Sigmoid colon (tissue), 7 donors: ENCODE data around the gene LRRTM4. TPM values are rescaled to one million over a fixed set of nuclear protein-coding genes. Genes with fewer than 3 reads are reported as not detected.

Experiments used
- DNase-seq: peaks from one replicate; pipeline ENCODE4 v3.0.0-alpha.2; 2019
- H3K27ac ChIP-seq, 4 donors: fragments of 200-600 bp; sonication (generic); one replicate each; pipeline ENCODE4 v1.5.1; 2016 to 2019; ENCODE audit warnings: mild to moderate bottlenecking in 1 of 4
- H3K27me3 ChIP-seq, 3 donors: fragments of 200-600 bp; sonication (generic); one replicate each; pipeline ENCODE4 v1.5.1; 2019; ENCODE audit warnings: mild to moderate bottlenecking in 1 of 3
- H3K36me3 ChIP-seq, 4 donors: fragments of 200-600 bp; sonication (generic); one replicate each; pipeline ENCODE4 v1.5.1; 2016 to 2019
- H3K4me1 ChIP-seq, 4 donors: fragments of 200-600 bp; sonication (generic); one replicate each; pipeline ENCODE4 v1.5.1; 2017 to 2019
- H3K4me3 ChIP-seq, 4 donors: fragments of 200-600 bp; sonication (generic); one replicate each; pipeline ENCODE4 v1.5.1; 2017 to 2019; ENCODE audit warnings: mild to moderate bottlenecking in 2 of 4, moderate library complexity in 1 of 4
- H3K9me3 ChIP-seq, 4 donors: fragments of 200-600 bp in 3 of 4; sonication (generic) in 3 of 4; one replicate each; pipeline versions ENCODE4 v1.5.1 to v1.6.1; 2013 to 2019
- CTCF ChIP-seq, 4 experiments: fragments of 450-650 bp in 3 of 4; fragments of 200-600 bp in 1 of 4; IDR thresholded peaks; one replicate each; pipeline ENCODE4 v1.5.1; 2016 to 2019; ENCODE audit warnings: antibody characterized with exemption in 4 of 4, mild to moderate bottlenecking in 3 of 4, moderate library complexity in 2 of 4
- EP300 ChIP-seq, 4 donors: sonication (generic); formaldehyde crosslinking; IDR thresholded peaks; one replicate each; pipeline ENCODE4 v1.6.1; 2017; ENCODE audit warnings: antibody characterized with exemption in 4 of 4
- POLR2A ChIP-seq, 2 donors: fragments of 450-650 bp; IDR thresholded peaks; one replicate each; pipeline ENCODE4 v1.6.1; 2016; ENCODE audit warnings: antibody characterized with exemption in 2 of 2, mild to moderate bottlenecking in 2 of 2, moderate library complexity in 2 of 2
- POLR2AphosphoS5 ChIP-seq, 4 donors: sonication (generic); formaldehyde crosslinking; IDR thresholded peaks; one replicate each; pipeline ENCODE4 v1.6.1; 2017; ENCODE audit warnings: antibody characterized with exemption in 4 of 4
- WGBS, 2 donors: extraction: QIAGEN DNeasy Blood & Tissue Kit; methylation state at CpG; one replicate each; pipeline ENCODE4 v1.1.7; 2013; 5-methylcytosine and 5-hydroxymethylcytosine counted together
- intact Hi-C: fragments of 100-400 bp; cut with DNase I; formaldehyde crosslinking; loops from one replicate; pipeline ENCODE4 v1.15.1; 2023
- polyA plus RNA-seq, 3 donors: library from polyadenylated mRNA; stranded (reverse); fragments of 200-250 nt; gene quantifications; one replicate each; pipeline ENCODE4 v1.2.3, GENCODE V29; 2013
- total RNA-seq, 4 donors: library from RNA; depleted of rRNA; stranded (reverse); fragments of >200 nt; gene quantifications; one replicate each; pipeline ENCODE4 v1.1.0, GENCODE V29; 2016
- donor health status: healthy with polysubstance abuse.
- donor health status: Bipolar disorder and iron deficiency.
- donor health status: healthy.

Gene LRRTM4
- total and polyA plus RNA-seq, 7 donors = 0.17 to 1.1 (median 0.55) TPM; not detected in 2

GRCh38 chr2:77310416-77310815, 211.8 kb downstream of the LRRTM4 start:
- no peak for DNase-seq
- Histone ChIP-seq H3K9me3 (no peaks in the 10 kb centered on the region), H3K4me1 (peaks cover 0 to 4% (median 0%) of the 10 kb centered on the region in 4 donors), H3K36me3 (no peaks in the 10 kb centered on the region), H3K27me3 (no peaks in the 10 kb centered on the region), H3K27ac (no peak overlapping the region), H3K4me3 (no peak overlapping the region)
- TF ChIP-seq EP300 (IDR thresholded peaks at IDR 0.05) (no peak), POLR2A (IDR thresholded peaks at IDR 0.05) (no peak), CTCF (IDR thresholded peaks at IDR 0.05) (no peak), POLR2AphosphoS5 (IDR thresholded peaks at IDR 0.05) (no peak)
- WGBS, 2 donors = 47 to 65% methylated on average over 3 of the region's 3 CpGs
- intact Hi-C loops = no loop called here

- Histone ChIP-seq H3K4me3 (no peak overlapping the region), H3K27me3 (no peaks in the 10 kb centered on the region), H3K36me3 (no peaks in the 10 kb centered on the region), H3K27ac (no peak overlapping the region), H3K4me1 (no peaks in the 10 kb centered on the region), H3K9me3 (no peaks in the 10 kb centered on the region)
- 67 to 68% methylated on average over 2 of the region's 2 CpGs for WGBS, 2 donors
- no peak for DNase-seq
- intact Hi-C loops = no loop called here
- TF ChIP-seq POLR2AphosphoS5 (IDR thresholded peaks at IDR 0.05) (no peak), CTCF (IDR thresholded peaks at IDR 0.05) (no peak), EP300 (IDR thresholded peaks at IDR 0.05) (no peak), POLR2A (IDR thresholded peaks at IDR 0.05) (no peak)
These were observed 212.5 kb downstream of the LRRTM4 start for GRCh38 chr2:77309725-77310124.

- TF ChIP-seq POLR2AphosphoS5 (IDR thresholded peaks at IDR 0.05) (no peak), POLR2A (IDR thresholded peaks at IDR 0.05) (no peak), CTCF (IDR thresholded peaks at IDR 0.05) (no peak), EP300 (IDR thresholded peaks at IDR 0.05) (no peak)
- Histone ChIP-seq H3K4me1 (no peaks in the 10 kb centered on the region), H3K9me3 (peaks cover 0 to 2% (median 0%) of the 10 kb centered on the region in 4 donors), H3K27ac (no peak overlapping the region), H3K4me3 (no peak overlapping the region), H3K36me3 (no peaks in the 10 kb centered on the region), H3K27me3 (no peaks in the 10 kb centered on the region)
- no peak for DNase-seq
- 68 to 81% methylated on average over 1 of the region's 1 CpG for WGBS, 2 donors
- intact Hi-C loops = no loop called here
These were observed 220.7 kb downstream of the LRRTM4 start for GRCh38 chr2:77301441-77301840.

GRCh38 chr2:77296791-77297190, 225.4 kb downstream of the LRRTM4 start:
- H3K4me3 ChIP-seq = no peak overlapping the region
- H3K9me3 ChIP-seq = peaks cover 0 to 2% (median 0%) of the 10 kb centered on the region in 4 donors
- no peaks in the 10 kb centered on the region for H3K27me3 ChIP-seq
- H3K4me1 ChIP-seq = no peaks in the 10 kb centered on the region
- TF ChIP-seq POLR2A (IDR thresholded peaks at IDR 0.05) = no peak
- no peak for TF ChIP-seq CTCF (IDR thresholded peaks at IDR 0.05)
- no peak for TF ChIP-seq POLR2AphosphoS5 (IDR thresholded peaks at IDR 0.05)
- TF ChIP-seq EP300 (IDR thresholded peaks at IDR 0.05) = no peak
- WGBS, 2 donors = 77 to 82% methylated on average over 5 of the region's 5 CpGs
- DNase-seq = no peak
- intact Hi-C loops = no loop called here
- H3K27ac ChIP-seq = no peak overlapping the region
- no peaks in the 10 kb centered on the region for H3K36me3 ChIP-seq

GRCh38 chr2:77294474-77294873, 227.7 kb downstream of the LRRTM4 start:
- Histone ChIP-seq H3K27ac (no peak overlapping the region), H3K9me3 (peaks cover 0 to 2% (median 0%) of the 10 kb centered on the region in 4 donors), H3K4me3 (no peak overlapping the region), H3K27me3 (no peaks in the 10 kb centered on the region), H3K36me3 (no peaks in the 10 kb centered on the region), H3K4me1 (peaks cover 0 to 2% (median 0%) of the 10 kb centered on the region in 4 donors)
- DNase-seq = no peak
- 47 to 75% methylated on average over 2 of the region's 2 CpGs for WGBS, 2 donors
- intact Hi-C loops = no loop called here
- TF ChIP-seq EP300 (IDR thresholded peaks at IDR 0.05) (no peak), POLR2AphosphoS5 (IDR thresholded peaks at IDR 0.05) (no peak), CTCF (IDR thresholded peaks at IDR 0.05) (no peak), POLR2A (IDR thresholded peaks at IDR 0.05) (no peak)
